Keratinocyte (primary cell): Measurements from ENCODE around the gene SF3B4. TPM values are rescaled to one million over a fixed set of nuclear protein-coding genes. Genes with fewer than 3 reads are reported as not detected.
"Not testable (repeated sequence)": the region's sequence is repeated elsewhere in the genome, so short reads cannot be mapped to it uniquely, and the experiment has no call there.

Source experiments
- DNase-seq: peaks from one replicate; pipeline ENCODE4 v3.0.0-alpha.2; 2011; ENCODE audit warnings: low read depth, missing footprints, low spot score
- FAIRE-seq: peaks from 2 replicates; lab custom pipeline; 2011; peaks lifted over from hg19 to GRCh38; lab: Jason Lieb, UNC
- H2AFZ ChIP-seq: 2 replicates; pipeline ENCODE4 v1.6.0; 2012; ENCODE audit warnings: low read length, control low read depth, inconsistent platforms; ENCODE audit not compliant: control insufficient read depth
- H3K27ac ChIP-seq: 2 replicates; pipeline ENCODE4 v1.5.1; 2011; ENCODE audit warnings: low read length; ENCODE audit not compliant: control insufficient read depth, insufficient read depth
- H3K27me3 ChIP-seq: 3 replicates; pipeline ENCODE4 v1.6.0; 2011; ENCODE audit warnings: low read length; ENCODE audit not compliant: control insufficient read depth, insufficient read depth; ENCODE audit errors: extremely low read depth
- H3K36me3 ChIP-seq, 2 experiments: 2 replicates in 1 of 2; 3 replicates in 1 of 2; pipeline ENCODE4 v1.5.1; 2011; ENCODE audit warnings: low read length in 2 of 2, mild to moderate bottlenecking in 1 of 2; ENCODE audit not compliant: control insufficient read depth in 2 of 2, insufficient read depth in 2 of 2; ENCODE audit errors: extremely low read depth in 1 of 2
- H3K4me1 ChIP-seq: 3 replicates; pipeline ENCODE4 v1.5.1; 2011; ENCODE audit warnings: low read length; ENCODE audit not compliant: control insufficient read depth, insufficient read depth; ENCODE audit errors: extremely low read depth
- H3K4me2 ChIP-seq: 3 replicates; pipeline ENCODE4 v1.6.0; 2011; ENCODE audit warnings: low read depth, low read length; ENCODE audit not compliant: control insufficient read depth, insufficient read depth; ENCODE audit errors: extremely low read depth
- H3K4me3 ChIP-seq, 3 experiments: fragments of 200-600 bp in 1 of 3; sonication (generic) in 1 of 3; 2 replicates in 2 of 3; 3 replicates in 1 of 3; pipeline ENCODE4 v1.5.1; 2011 to 2016; ENCODE audit warnings: low read length in 3 of 3, mild to moderate bottlenecking in 3 of 3, control low read depth in 2 of 3, inconsistent platforms in 1 of 3, low read depth in 1 of 3, mixed read lengths in 1 of 3, mixed run types in 1 of 3, moderate library complexity in 1 of 3; ENCODE audit not compliant: control insufficient read depth in 2 of 3, insufficient read depth in 2 of 3; ENCODE audit errors: extremely low read depth in 1 of 3
- H3K79me2 ChIP-seq: 2 replicates; pipeline ENCODE4 v1.6.0; 2012; ENCODE audit warnings: low read length; ENCODE audit not compliant: control insufficient read depth, insufficient read depth
- H3K9ac ChIP-seq: 3 replicates; pipeline ENCODE4 v1.6.0; 2011; ENCODE audit warnings: low read length; ENCODE audit not compliant: control insufficient read depth, insufficient read depth; ENCODE audit errors: extremely low read depth
- H3K9me1 ChIP-seq: 3 replicates; pipeline ENCODE4 v1.6.0; 2011; ENCODE audit warnings: low read length; ENCODE audit not compliant: control insufficient read depth, insufficient read depth; ENCODE audit errors: extremely low read depth
- H3K9me3 ChIP-seq: 2 replicates; pipeline ENCODE4 v1.5.1; 2012; ENCODE audit warnings: low read depth, low read length; ENCODE audit not compliant: control insufficient read depth
- H4K20me1 ChIP-seq: 3 replicates; pipeline ENCODE4 v1.6.0; 2011; ENCODE audit warnings: low read length; ENCODE audit not compliant: control insufficient read depth, insufficient read depth; ENCODE audit errors: extremely low read depth
- EZH2 ChIP-seq: IDR thresholded peaks from one replicate; pipeline ENCODE4 v1.6.1; 2012; ENCODE audit warnings: inconsistent platforms, mild to moderate bottlenecking, low read length, moderate library complexity
- dilution Hi-C: fragments of 300-500 bp; cut with MboI; formaldehyde crosslinking; loops from one replicate; pipeline ENCODE4 v1.7.0; 2020; ENCODE audit warnings: low sequenced_read_pairs; ENCODE audit not compliant: extremely low pct_ligation_motif_present
- polyA plus RNA-seq, 5 experiments: library from polyadenylated mRNA; depleted of rRNA in 3 of 5; stranded (reverse) in 3 of 5; stranded (forward) in 1 of 5; unstranded in 1 of 5; fragments of >200 nt; gene quantifications; 1 replicate in 1 of 5; 2 replicates in 3 of 5; 3 replicates in 1 of 5; pipeline versions ENCODE4 v1.2.1 to v1.2.3, GENCODE V29; 2011 to 2012; ENCODE audit warnings: missing spikeins in 2 of 5, low read depth in 1 of 5, low replicate concordance in 1 of 5
- TF ChIP-seq, protein P1 (sequence below), 3 experiments: IDR thresholded peaks in 1 of 3; conservative IDR thresholded peaks in 1 of 3; optimal IDR thresholded peaks in 1 of 3; 2 replicates in 2 of 3; 3 replicates in 1 of 3; pipeline versions ENCODE3 to v1.5.1; 2011; ENCODE audit warnings: low read length in 3 of 3, mild to moderate bottlenecking in 3 of 3, moderate library complexity in 2 of 3, control low read depth in 1 of 3, inconsistent platforms in 1 of 3; ENCODE audit not compliant: insufficient read depth in 2 of 3; ENCODE audit errors: extremely low read depth in 1 of 3

The SF3B4 gene
- polyA plus RNA-seq, 1 donor (not counting 4 experiments of a cell fraction or from before 2014, with no cell fraction given), result 35.4 TPM

DNA sequence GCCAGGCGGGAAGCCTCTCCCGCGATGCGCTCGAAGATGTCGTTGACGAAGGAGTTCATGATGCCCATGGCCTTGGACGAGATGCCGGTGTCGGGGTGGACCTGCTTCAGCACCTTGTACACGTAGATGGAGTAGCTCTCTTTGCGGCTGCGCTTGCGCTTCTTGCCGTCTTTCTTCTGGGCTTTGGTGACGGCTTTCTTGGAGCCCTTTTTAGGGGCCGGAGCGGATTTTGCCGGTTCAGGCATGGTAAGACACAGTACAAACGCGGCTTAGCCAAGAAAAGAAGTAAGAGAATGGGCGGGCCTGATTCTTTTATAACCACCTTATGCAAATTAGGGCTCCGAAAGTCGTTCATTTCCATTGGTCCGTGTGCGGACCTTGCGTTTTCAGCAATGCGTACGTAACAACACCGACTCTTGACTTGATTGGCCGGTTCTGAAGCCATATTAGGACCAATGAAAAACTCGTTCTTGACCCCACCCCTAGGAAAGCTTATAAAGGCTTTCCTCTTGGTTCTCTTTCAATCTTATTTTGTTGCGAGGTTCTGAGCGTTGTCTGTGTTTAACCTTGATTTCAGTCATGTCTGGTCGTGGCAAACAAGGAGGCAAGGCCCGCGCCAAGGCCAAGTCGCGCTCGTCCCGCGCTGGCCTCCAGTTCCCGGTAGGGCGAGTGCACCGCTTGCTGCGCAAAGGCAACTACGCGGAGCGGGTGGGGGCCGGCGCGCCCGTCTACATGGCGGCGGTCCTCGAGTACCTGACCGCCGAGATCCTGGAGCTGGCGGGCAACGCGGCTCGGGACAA, 41.0 kb downstream of the SF3B4 start:
- no peaks in the 10 kb centered on the region for H4K20me1 ChIP-seq
- H3K36me3 ChIP-seq, result no peaks in the 10 kb centered on the region
- peak overlapping the region; percentile 92 for H3K9ac ChIP-seq
- H3K4me2 ChIP-seq, result peak overlapping the region; percentile 100
- H3K4me1 ChIP-seq, result peaks cover 20% of the 10 kb centered on the region
- H3K4me3 ChIP-seq, result peak overlapping the region; percentile 53 to 89 (median 87)
- no peaks in the 10 kb centered on the region for H3K27me3 ChIP-seq
- no peak overlapping the region for H2AFZ ChIP-seq
- no peaks in the 10 kb centered on the region for H3K9me3 ChIP-seq
- no peaks in the 10 kb centered on the region for H3K9me1 ChIP-seq
- no peak for TF ChIP-seq EZH2
- TF ChIP-seq, protein P1, sequence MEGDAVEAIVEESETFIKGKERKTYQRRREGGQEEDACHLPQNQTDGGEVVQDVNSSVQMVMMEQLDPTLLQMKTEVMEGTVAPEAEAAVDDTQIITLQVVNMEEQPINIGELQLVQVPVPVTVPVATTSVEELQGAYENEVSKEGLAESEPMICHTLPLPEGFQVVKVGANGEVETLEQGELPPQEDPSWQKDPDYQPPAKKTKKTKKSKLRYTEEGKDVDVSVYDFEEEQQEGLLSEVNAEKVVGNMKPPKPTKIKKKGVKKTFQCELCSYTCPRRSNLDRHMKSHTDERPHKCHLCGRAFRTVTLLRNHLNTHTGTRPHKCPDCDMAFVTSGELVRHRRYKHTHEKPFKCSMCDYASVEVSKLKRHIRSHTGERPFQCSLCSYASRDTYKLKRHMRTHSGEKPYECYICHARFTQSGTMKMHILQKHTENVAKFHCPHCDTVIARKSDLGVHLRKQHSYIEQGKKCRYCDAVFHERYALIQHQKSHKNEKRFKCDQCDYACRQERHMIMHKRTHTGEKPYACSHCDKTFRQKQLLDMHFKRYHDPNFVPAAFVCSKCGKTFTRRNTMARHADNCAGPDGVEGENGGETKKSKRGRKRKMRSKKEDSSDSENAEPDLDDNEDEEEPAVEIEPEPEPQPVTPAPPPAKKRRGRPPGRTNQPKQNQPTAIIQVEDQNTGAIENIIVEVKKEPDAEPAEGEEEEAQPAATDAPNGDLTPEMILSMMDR (optimal IDR thresholded peaks at IDR 0.05 in 1 of 3, IDR thresholded peaks at IDR 0.05 in 1 of 3, conservative IDR thresholded peaks at IDR 0.05 in 1 of 3; ENCODE audit: extremely low read depth in 1 of 3, insufficient read depth in 2 of 3, low read length in 3 of 3), result no peak
- DNase-seq (peak; percentile 99), FAIRE-seq (no peak)
- dilution Hi-C loops, result no loop called here
- no peaks in the 10 kb centered on the region for H3K79me2 ChIP-seq
- peak overlapping the region; percentile 98 for H3K27ac ChIP-seq

DNA sequence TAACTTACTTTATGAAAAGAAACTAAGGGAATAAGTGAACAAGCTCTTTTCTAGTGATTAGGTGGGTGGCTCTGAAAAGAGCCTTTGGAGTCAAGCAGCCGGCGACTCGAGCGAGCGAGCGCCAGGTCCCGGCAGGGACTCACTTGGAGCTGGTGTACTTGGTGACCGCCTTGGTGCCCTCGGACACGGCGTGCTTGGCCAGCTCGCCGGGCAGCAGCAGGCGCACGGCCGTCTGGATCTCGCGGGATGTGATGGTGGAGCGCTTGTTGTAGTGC, 41.5 kb downstream of the SF3B4 start:
- FAIRE-seq, H3K9me3 ChIP-seq, H3K79me2 ChIP-seq, H3K36me3 ChIP-seq, H3K9me1 ChIP-seq, DNase-seq, H4K20me1 ChIP-seq, H2AFZ ChIP-seq, H3K27me3 ChIP-seq, dilution Hi-C loops: not testable (repeated sequence)
- Histone ChIP-seq H3K9ac (peak overlapping the region; percentile 92), H3K4me2 (peak overlapping the region; percentile 100), H3K4me1 (peaks cover 20% of the 10 kb centered on the region), H3K27ac (peak overlapping the region; percentile 98), H3K4me3 (peak overlapping the region; percentile 53 to 89 (median 87))
